SK-N-MC (cell line): ENCODE results near the gene HPS5.
"Not testable (repeated sequence)": the region's sequence is repeated elsewhere in the genome, so short reads cannot be mapped to it uniquely, and the experiment has no call there.

ENCODE experiments used
- EZH2 ChIP-seq: fragments of 200-600 bp; sonication (generic); IDR thresholded peaks from one replicate; pipeline ENCODE4 v1.6.1; 2017; ENCODE audit warnings: antibody characterized with exemption
- POLR2AphosphoS5 ChIP-seq: IDR thresholded peaks from 2 replicates; pipeline ENCODE4 v1.6.1; 2012; ENCODE audit warnings: mild to moderate bottlenecking, low read depth, low read length, borderline replicate concordance

DNA sequence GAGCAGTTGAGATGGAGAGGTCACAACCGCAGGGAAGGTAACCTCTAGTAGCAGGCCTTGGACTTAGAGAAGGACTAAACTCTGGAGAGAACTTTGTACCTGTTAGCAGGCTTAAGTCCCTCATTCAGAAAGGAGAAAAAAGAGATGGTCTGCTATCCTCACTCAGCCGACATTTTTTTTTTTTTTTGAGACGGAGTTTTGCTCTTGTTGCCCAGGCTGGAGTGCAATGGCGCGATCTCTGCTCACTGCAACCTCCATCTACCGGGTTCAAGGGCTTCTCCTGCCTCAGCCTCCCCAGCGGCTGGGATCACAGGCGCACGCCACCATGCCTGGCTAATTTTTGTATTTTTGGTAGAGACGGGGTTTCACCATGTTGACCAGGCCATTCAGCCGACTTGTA, 1.9 kb upstream of the HPS5 start:
- not testable (repeated sequence) for TF ChIP-seq POLR2AphosphoS5, EZH2
